HG02623 (cell line): Measurements from ENCODE around the gene TOLLIP.

ENCODE experiments used
- ATAC-seq: cut with Tn5 transposase; IDR thresholded peaks from one replicate; pipeline ENCODE4 v1.9.1; 2021; ENCODE audit warnings: moderate library complexity; ENCODE audit not compliant: unreplicated experiment

Gene TOLLIP

DNA sequence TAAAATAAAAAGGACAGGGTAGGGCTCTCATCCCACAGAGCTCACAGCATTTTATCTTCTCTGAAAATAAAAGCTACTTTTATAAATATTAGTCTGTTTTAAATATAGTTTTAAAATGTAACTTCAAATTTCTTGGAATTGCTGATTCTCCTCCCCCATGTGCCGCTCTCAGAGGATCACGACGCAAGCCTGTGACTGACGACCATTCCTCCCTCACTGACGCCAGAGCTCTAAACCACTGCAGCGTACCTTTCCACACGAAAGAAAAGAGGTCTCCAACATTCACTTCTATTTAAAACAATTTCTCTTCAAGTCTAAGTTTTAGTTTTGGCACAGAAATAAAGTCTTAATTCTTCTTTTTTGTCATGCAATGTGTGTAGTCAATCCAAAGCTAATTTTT is 9.3 kb downstream of the TOLLIP start:
- no peak for ATAC-seq

DNA sequence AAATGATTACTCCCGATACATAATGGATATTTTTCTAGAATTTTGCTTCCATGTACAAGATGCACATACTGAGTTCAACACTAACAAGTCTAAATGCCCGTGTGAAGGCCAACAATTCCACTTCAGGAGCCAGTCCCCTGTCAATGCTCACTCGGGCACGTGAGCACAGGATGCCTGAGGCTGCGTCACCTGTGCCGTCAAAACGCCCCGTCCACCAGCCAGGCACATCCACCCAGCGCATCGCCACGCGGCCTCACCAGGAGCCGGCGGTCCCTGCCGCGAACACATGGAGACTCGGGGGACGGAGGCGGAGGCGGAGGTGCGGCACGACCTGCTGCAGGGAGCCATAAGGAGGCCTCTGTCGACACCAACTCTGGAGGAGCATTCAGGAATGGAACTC is 9.8 kb downstream of the TOLLIP start:
- no peak for ATAC-seq

DNA sequence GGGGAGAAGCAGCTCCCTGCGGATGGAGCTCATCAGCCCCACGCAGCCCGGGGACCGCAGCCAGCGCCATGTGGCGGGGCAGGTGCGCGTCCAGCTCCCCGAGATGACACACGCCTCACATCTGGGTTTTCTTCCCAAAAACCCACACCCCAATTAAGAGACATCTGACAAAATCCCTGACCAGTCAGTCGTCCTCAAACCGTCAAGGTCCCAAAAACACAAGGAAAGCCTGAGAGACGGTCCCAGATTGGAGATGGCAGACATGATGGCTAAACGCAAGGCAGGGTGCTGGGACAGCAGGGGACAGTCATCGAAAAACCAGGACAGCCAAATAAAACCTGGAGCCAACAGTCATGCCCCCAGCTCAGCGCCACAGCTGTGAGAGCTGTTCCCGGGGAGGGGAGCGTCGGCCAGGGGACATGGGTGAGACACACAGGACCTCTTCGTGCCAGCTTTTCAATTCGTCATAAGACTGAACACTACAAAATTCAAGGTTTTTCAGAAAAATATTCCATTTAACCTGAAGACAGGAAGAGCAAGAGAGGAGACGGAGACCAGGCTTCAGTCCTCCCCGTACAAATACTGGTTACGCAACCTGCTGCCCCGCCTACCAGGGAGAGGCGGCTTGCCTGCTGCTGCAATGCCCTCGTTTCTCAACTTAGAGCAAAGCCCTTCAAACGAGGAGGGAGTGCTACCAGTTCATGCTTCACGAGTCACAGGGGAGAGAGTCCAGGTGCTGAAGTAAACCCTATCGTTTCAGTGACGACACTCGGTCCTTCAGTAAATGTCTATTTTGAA is 10.5 kb downstream of the TOLLIP start:
- no peak for ATAC-seq

DNA sequence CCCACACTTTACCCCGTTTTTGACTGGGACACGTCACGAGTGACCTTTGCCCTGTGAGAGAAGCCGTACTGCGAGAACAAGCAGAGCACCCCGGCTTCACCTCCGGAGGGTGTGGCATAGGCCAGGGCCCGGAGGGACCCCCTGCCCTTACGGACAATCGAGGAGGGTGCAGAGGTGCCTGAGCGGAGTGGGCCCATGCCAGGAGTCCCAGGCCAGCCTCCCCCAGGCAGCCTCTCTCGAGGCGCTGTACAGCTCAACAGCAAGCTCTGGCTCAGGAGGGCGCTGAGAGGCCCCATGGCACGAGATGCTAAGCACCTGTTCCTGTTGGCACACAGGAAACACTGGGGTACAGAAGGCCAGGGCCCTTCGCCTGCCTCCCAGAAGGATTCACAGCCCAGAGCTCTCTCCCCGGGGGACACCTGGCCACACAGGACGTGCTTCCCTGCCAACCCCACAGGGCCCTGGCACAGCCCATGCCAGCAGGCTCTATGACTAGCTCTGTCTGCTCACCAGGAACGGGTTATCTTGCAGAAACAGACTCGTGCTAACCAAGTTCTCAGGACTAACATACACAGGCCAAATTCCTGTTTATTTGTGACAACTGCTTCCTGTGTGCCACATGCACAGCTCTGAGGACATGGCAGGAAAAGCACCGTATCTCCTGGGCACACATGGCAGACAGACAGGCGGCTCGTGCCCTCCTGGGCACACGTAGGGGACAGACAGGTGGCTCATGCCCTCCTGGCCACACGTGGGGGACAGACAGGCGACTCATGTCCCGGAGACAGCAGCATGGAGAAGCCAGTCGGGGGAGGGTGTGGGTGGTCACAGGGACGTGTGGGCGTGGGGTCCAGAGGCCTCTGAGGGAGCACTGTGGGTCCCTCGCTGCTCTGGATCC is 11.6 kb downstream of the TOLLIP start:
- ATAC-seq: no peak

DNA sequence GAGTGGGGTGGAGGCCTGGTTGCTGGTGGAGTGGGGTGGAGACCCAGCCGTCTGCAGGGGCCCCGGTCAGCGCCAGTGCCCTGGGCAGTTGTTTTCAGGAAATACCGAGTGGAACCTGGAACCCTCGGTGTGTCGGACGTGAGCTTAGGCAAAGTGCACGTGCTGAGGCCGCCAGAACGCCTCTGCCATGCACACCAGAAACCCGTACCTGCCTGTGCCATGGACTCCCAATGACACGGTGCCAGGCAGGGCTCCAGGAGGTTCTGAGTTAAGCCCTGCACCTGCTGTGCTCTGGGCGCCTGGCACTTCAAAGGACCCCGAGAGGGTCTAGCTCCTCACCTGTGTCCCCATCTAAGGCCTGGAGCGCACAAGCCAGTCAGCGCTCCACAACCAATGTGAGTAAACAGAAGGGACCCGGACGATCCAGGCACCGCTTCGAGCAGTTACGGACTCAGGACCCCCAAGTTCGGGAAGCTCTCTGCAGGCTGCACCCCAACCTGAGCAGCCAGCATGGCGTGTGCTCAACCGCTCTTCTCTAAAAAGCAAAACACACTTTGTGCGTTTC is 12.3 kb downstream of the TOLLIP start:
- ATAC-seq: no peak

DNA sequence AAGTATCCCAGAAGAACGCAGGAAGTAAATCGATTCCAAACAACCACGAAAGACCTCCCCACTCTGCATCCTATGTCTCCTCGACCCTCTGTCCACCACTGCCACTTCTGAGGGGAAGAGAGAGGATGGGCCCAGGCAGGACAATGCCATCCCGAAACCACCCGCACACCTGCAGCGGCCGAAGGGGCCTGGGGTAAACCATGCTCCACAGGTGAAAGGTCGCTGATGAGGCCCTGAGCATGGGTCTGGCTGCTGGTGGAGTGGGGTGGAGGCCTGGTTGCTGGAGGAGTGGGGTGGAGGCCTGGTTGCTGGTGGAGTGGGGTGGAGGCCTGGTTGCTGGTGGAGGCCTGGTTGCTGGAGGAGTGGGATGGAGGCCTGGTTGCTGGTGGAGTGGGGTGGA is 13.1 kb downstream of the TOLLIP start:
- ATAC-seq: no peak

DNA sequence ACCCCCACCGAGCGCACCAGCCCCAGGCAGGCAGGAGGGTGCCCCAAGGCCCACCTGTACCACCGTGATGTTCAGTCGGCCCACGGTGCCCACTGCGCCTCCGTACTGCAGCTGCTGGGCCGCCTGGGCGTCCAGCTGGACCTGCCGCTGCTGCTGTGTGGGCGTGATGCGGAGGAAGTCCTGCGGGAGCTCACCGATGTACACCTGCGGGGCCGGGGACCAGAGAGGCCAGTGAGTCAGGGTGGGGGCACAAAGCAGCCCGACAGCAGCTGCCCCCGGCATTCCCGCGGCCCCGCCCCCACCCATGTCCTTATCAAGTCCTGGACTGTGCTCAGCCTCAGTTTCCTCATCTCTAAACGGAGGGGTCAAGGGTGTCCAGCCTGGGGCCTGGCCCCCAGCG is 13.8 kb downstream of the TOLLIP start:
- ATAC-seq: no peak

DNA sequence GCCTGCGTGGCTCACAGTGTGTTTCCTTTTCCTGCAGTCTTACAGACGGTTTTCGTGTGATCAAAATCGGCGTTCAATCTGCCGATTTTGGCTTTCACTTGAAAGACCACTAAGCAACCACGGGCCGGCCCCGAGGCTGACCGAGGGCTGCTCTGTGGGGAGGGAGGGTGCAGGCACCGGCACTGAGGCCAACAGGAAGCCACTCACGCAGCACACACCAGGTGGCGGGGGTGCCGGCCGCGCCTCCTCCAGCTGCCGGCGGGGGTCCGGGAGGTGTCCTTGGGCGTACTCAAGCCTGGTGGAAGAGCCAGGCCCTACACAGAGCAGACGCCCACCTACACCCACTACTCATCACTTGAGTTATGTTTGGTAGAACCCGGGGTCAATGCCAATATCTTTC is 14.3 kb downstream of the TOLLIP start:
- no peak for ATAC-seq

DNA sequence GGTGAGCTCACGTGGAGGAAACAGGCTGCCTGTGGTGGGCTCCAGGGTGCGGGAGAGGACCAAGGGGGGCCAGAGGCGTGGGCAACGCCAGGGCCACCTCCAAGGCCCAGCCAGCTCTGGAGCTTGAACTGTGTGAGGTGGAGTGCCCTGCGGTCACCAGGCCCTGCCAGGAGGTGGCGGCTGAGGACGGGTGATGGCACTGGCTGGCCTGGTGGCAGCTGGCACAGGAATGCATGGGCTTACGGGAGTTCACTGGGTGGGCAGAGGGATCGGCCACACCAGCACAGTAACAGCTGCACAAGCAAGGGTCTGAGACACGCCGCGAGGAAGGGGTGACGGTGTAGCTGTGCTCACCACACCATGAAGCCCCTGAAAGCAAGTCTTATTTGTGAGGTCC is 15.8 kb downstream of the TOLLIP start:
- ATAC-seq: no peak

DNA sequence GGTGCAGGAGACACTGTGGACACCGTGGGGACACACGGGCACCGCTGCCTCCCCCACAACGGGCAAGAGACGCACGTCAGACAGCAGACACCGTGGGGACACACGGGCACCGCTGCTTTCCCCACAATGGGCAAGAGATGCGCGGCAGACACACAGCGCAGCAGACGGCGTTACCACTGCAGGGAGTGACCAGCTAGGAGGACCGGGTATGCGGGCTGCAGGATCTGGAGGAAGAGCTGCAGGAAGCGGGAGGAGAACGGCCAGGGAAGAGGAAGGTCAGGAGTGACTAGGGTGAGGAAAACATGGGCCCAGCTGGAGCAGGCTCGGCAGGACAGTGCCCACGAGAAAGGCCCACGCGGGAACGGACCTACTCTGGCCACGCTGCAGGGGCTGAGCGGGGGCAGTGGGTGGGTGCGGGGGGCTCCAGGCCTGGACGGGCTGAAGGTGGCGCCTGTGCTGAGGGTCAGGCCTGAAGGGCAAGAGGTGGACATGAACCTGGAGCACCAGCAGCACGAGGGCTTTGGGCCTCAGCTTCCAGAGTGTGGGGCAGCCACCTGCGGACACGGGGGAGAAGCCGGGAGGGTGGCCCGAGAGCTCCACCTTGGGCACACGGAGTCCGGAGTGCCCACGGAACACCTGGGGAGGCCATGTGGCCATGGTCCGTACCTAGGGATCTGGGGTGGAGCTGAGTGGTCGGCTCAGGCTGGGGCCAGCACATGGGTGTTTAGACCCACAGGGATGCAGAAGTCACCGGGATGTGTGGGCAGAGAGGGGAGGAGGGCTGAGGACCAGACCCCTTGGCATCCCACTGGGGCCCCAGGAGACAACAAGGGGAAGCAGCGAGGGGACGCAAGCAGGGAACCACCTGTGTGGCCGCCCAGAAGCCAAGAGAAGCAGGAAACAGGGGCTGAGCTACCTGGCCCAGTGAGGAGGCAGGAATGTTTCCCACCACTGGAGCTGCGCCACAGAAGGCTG is 16.5 kb downstream of the TOLLIP start:
- ATAC-seq: no peak

DNA sequence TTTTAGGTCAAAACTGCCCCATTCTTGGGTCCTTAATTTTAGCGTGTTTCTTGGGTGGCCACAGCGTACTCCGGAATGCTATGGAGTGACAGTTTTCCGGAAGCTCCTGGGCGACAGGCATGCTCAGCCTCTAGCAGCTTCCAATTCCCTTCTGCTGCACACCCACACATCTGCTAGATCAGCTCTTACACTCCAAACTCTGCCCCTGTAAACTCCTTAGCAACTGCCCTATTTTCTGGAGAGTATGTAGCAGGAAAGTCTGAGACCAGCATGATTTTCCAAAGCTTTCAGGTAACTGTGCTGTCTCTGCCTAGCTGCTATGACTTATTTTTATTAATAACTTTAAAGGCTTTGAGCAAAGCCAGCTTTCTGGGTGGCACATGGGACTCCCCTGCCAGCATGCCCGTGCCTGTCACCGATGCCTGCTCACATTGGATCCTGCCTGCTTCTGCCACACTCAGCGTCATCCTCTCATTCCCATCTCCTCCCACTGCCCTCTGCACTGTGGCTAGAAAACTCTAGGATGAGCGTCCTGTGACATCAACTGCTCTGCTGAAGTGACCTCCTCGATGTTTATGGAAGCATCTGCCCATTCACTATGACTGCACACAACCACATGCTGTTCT is 17.3 kb downstream of the TOLLIP start:
- no peak for ATAC-seq

DNA sequence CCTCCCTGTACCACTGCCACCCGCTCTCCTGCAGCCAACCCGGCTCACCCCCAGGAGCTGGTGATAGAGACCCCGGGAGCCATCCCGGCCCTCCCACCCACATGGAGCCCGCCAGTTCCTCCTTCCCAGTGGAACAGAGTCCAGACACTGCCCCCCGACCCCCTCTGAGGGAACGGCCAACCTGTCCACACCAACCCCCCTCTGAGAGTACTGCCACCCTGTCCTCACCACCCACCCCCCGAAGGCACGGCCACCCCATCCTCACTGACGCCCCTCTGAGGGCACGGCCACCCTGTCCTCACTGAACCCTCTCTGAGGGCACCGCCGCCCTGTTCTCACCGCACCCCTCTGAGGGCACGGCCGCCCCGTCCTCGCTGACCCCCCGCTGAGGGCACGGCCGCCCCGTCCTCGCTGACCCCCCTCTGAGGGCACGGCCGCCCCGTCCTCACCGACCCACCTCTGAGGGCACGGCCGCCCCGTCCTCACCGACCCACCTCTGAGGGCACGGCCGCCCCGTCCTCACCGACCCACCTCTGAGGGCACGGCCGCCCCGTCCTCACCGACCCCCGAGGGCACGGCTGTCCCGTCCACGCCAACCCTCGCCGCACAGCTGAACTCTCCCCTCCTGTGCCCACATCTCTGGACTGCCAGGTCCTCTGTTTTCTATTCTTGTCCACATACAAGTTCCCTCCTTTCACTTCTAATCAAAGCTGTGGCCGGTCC is 18.0 kb downstream of the TOLLIP start:
- no peak for ATAC-seq

DNA sequence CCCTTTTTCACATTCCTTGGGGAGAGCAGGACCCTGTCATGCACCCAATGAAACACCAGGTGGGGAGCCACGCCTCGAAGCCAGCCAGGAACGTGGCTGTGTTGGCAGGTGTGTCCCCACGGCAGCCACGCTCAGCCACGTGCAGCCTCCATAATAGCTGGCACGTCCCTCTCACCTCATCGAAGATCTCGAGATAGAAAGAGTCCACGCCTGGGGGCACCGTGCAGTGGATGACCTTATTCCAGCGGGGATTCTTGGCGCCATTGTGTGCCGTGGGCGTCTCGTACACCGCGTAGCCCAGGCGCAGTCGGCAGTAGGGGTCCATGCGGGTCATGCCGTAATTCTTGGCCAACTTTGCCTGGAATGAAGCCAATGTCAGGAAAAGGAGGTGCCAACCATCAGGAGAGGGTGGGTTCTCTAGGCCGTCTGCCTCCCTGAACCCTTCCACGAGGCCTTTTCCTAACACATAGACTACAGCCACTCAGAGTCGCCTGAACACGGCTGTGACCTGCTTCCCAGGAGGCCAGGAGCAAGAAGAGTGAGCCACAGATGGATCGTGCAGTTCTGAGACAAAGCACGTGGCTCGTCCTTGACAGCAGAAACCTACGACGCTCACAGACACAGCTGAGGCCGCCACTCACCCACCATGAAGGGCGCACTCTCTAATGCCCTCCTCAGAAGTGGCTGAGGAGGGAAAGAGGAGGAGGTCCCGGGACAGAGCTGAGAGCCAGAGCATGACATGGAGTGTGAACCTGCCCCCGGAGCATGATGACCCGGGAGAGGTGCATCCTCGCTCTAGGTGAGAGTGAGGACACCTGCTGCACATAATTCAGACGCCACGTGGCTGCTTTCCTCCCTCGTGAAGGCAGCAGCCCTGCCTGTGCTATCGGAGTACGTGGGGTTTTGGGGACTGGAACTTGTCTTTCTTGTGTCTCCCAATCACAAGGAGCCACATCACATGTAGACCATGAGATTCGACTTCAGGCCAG is 19.1 kb downstream of the TOLLIP start:
- no peak for ATAC-seq

DNA sequence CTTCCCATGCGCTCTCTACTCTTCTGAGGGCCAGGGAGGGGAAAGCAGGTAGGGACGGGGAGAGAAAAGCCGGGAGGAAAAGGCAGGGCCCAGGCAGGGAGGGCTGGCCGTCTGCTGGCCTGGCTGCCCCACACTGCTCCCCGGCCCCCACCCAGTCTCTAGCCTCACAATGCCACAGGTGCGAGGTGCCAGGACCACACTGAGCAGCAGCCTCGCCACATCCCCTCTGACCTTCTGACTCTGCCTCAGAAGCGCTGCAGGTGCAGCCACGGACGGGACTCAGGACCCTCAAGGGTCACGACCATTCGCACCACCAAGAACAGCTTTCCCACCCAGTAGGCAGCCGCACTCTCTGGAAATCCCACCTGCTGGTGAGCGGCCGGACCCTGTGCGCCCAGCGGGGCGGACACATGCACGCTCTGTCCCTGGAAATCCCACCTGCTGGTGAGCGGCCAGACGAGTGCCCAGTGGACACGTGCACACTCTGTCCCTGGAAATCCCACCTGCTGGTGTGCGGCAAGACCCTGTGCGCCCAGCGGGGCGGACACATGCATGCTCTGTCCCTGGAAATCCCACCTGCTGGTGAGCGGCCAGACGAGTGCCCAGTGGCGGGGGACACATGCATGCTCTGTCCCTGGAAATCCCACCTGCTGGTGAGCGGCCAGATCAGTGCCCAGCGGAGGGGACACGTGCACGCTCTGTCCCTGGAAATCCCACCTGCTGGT is 20.1 kb downstream of the TOLLIP start:
- ATAC-seq: no peak

DNA sequence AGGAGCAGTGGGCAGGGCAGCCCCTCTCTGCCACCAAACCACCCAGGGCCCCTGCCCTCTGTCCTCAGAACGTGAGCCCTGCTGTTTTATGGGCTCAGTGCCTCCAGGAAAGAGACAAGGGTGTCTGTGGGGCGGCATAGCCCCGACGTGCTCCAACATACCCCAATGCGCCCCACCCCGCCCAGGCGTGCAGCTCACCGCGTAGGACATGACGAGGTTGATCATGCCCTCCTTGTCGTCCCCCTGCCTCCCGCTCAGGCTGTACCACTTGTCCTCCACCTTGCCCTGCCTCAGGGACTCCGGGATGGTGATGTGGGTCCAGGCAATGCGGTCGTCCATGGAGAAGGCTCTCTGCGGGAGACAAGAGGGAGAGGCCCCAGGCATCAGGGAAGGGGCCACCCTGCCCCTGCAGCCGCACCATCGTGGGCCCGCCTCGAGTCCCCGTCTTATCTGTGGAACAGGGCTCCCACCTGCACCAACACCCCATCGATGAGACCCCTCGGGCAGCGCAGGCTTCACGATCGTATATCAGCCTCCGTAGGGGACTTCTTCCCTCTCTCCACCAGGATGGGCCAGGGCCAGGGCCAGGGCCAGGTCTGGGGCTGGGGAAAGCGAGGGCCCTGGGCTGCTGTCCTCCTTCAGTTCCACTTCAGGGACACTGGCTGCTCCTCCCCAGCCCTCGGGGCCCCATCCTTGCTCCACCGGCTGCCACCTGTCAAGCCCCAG is 20.8 kb downstream of the TOLLIP start:
- ATAC-seq: no peak

DNA sequence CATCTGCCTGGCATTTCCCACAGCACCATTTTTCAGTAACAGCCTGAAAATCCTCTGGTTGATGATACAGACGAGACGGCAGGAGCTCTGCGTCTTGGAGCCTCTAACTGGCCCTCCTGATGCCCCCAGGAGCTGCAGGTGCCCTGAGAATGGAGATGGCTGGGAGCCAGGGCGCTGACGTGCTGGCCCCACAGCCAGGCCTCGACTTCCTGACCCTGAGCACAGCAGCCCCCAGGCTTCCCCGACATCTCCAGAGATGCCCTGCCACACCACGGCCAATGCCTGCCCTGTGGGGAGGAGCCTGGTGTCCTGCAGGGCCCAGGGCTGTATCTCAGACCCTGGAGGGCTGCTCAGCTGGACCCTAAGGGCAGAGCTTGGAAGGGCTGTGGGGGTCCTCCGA is 21.5 kb downstream of the TOLLIP start:
- no peak for ATAC-seq

DNA sequence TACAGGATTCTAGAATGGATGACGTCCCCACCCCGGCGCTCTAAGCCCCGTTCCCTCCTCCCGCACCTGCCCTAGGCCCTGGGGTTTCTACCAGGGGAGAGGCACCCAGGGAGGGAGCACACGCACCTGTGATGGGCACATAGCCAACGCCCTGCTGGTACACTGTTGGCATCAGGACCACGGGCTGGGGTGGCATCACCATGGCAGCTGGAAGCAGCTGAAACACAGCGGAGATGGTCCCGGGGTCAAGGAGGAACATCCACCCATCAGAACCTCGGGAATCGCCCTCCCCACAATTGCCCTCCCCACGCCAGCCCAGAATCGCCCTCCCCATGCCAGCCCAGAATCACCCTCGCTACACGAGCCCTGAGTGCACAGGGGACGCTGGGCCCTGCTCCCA is 23.6 kb downstream of the TOLLIP start:
- no peak for ATAC-seq
